ENCODE measurements around the gene ANO5. TPM values are rescaled to one million over a fixed set of nuclear protein-coding genes. Genes with fewer than 3 reads are reported as not detected.

ANO5 gene
- total RNA-seq, 1 experiment from 2014 or later: 3.7 TPM

GRCh38 chr11:22179626-22180025 lies 13.3 kb upstream of the ANO5 start:
- CTCF ChIA-PET: no interaction called here

GRCh38 chr11:22180131-22180530 lies 12.8 kb upstream of the ANO5 start:
- DNase-seq (ENCODE audit: low spot score): no peak
- H3K4me3 ChIP-seq (ENCODE audit: low read depth, low read length, poor library complexity, severe bottlenecking): no peak overlapping the region
- no peaks in the 10 kb centered on the region for H3K9me3 ChIP-seq (ENCODE audit: low read depth, low read length, poor library complexity, severe bottlenecking)
- no peaks in the 10 kb centered on the region for H3K36me3 ChIP-seq (ENCODE audit: insufficient read depth, low read length, poor library complexity, severe bottlenecking)
- TF ChIP-seq EZH2 (IDR thresholded peaks at IDR 0.05; ENCODE audit: borderline replicate concordance, low read depth, low read length, poor library complexity, severe bottlenecking) (no peak), CTCF (conservative IDR thresholded peaks at IDR 0.05; ENCODE audit: low read depth, low read length) (no peak)
- no peaks in the 10 kb centered on the region for H3K27me3 ChIP-seq (replicated peaks; ENCODE audit: insufficient read depth, low read depth, low read length, poor library complexity)
- ChIA-PET POLR2A (ENCODE audit: low non-redundant PET) (no interaction called here), CTCF (no interaction called here)
- no peaks in the 10 kb centered on the region for H3K4me1 ChIP-seq (ENCODE audit: insufficient read depth, low read length, poor library complexity, severe bottlenecking)
- H3K27ac ChIP-seq (ENCODE audit: low read depth, low read length, poor library complexity, severe bottlenecking): no peak overlapping the region
- no TSS peak for BruUV-seq (replicated peaks)
- intact Hi-C loops (cut with micrococcal nuclease; ENCODE audit: unreplicated experiment): no loop called here

More at GRCh38 chr11:22179626-22180025, 13.3 kb upstream of the ANO5 start:
- POLR2A ChIA-PET (ENCODE audit: low non-redundant PET): no interaction called here
- no peak overlapping the region for H3K27ac ChIP-seq (ENCODE audit: low read depth, low read length, poor library complexity, severe bottlenecking)
- no peak overlapping the region for H3K4me3 ChIP-seq (ENCODE audit: low read depth, low read length, poor library complexity, severe bottlenecking)
- H3K9me3 ChIP-seq (ENCODE audit: low read depth, low read length, poor library complexity, severe bottlenecking): no peaks in the 10 kb centered on the region
- H3K4me1 ChIP-seq (ENCODE audit: insufficient read depth, low read length, poor library complexity, severe bottlenecking): no peaks in the 10 kb centered on the region
- no peaks in the 10 kb centered on the region for H3K27me3 ChIP-seq (replicated peaks; ENCODE audit: insufficient read depth, low read depth, low read length, poor library complexity)
- no peak for DNase-seq (ENCODE audit: low spot score)
- intact Hi-C loops (cut with micrococcal nuclease; ENCODE audit: unreplicated experiment): no loop called here
- no TSS peak for BruUV-seq (replicated peaks)
- TF ChIP-seq EZH2 (IDR thresholded peaks at IDR 0.05; ENCODE audit: borderline replicate concordance, low read depth, low read length, poor library complexity, severe bottlenecking) (no peak), CTCF (conservative IDR thresholded peaks at IDR 0.05; ENCODE audit: low read depth, low read length) (no peak)
- H3K36me3 ChIP-seq (ENCODE audit: insufficient read depth, low read length, poor library complexity, severe bottlenecking): no peaks in the 10 kb centered on the region

- peaks cover 13% of the 10 kb centered on the region for H3K4me1 ChIP-seq (ENCODE audit: insufficient read depth, low read length, poor library complexity, severe bottlenecking)
- BruUV-seq (replicated peaks): no TSS peak
- H3K36me3 ChIP-seq (ENCODE audit: insufficient read depth, low read length, poor library complexity, severe bottlenecking): no peaks in the 10 kb centered on the region
- ChIA-PET POLR2A (ENCODE audit: low non-redundant PET) (no interaction called here), CTCF (no interaction called here)
- no peak for TF ChIP-seq CTCF (conservative IDR thresholded peaks at IDR 0.05; ENCODE audit: low read depth, low read length)
- TF ChIP-seq EZH2 (IDR thresholded peaks at IDR 0.05; ENCODE audit: borderline replicate concordance, low read depth, low read length, poor library complexity, severe bottlenecking): no peak
- intact Hi-C loops (cut with micrococcal nuclease; ENCODE audit: unreplicated experiment): loop anchor here (5.0 kb wide), 1 partner anchor 53 kb away; no protein-coding TSS in a partner anchor
- no peak overlapping the region for H3K4me3 ChIP-seq (ENCODE audit: low read depth, low read length, poor library complexity, severe bottlenecking)
- DNase-seq (ENCODE audit: low spot score): peak; percentile 41
- no peaks in the 10 kb centered on the region for H3K27me3 ChIP-seq (replicated peaks; ENCODE audit: insufficient read depth, low read depth, low read length, poor library complexity)
- no peak overlapping the region for H3K27ac ChIP-seq (ENCODE audit: low read depth, low read length, poor library complexity, severe bottlenecking)
- no peaks in the 10 kb centered on the region for H3K9me3 ChIP-seq (ENCODE audit: low read depth, low read length, poor library complexity, severe bottlenecking)
These were observed 3.2 kb upstream of the ANO5 start for GRCh38 chr11:22189660-22190059.

Data from A673 (cell line).